Fibroblast of peridontal ligament (primary cell): ENCODE results near the gene RAB43.

Experiments used
- DNase-seq: peaks from one replicate; pipeline ENCODE4 v3.0.0-alpha.2; 2010; ENCODE audit errors: extremely low read depth

The RAB43 gene

DNA sequence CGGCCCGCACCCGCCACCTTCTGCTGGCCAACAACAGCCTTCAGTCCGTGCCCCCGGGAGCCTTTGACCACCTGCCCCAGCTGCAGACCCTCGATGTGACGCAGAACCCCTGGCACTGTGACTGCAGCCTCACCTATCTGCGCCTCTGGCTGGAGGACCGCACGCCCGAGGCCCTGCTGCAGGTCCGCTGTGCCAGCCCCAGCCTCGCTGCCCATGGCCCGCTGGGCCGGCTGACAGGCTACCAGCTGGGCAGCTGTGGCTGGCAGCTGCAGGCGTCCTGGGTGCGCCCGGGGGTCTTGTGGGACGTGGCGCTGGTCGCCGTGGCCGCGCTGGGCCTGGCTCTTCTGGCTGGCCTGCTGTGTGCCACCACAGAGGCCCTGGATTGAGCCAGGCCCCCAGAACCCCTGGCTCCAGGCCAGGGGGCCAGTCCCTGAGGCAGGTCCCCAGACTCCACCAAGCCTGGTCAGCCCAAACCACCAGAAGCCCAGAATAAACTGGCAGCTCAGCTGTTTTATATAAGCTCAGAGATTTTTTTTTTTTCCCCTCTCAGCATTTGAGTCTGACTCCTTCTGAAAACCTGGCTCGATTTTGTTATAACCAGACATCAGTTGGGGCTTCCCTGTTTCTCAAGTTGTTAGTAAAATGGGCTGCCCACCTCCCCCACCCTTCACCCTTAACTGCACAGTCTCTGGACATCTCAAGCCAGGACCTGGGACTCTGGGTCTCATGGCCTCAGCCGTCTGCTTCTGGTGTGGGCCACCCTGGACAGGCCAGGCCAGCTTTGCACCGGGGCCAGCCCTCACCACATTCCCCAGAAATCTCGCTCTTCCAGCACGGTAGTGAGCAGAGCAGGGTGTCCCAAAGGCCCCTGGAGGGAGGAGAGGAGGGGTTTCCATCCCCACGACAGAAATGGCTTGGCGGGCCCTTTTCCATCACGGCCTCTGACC is 59.4 kb downstream of the RAB43 start:
- DNase-seq: no peak

DNA sequence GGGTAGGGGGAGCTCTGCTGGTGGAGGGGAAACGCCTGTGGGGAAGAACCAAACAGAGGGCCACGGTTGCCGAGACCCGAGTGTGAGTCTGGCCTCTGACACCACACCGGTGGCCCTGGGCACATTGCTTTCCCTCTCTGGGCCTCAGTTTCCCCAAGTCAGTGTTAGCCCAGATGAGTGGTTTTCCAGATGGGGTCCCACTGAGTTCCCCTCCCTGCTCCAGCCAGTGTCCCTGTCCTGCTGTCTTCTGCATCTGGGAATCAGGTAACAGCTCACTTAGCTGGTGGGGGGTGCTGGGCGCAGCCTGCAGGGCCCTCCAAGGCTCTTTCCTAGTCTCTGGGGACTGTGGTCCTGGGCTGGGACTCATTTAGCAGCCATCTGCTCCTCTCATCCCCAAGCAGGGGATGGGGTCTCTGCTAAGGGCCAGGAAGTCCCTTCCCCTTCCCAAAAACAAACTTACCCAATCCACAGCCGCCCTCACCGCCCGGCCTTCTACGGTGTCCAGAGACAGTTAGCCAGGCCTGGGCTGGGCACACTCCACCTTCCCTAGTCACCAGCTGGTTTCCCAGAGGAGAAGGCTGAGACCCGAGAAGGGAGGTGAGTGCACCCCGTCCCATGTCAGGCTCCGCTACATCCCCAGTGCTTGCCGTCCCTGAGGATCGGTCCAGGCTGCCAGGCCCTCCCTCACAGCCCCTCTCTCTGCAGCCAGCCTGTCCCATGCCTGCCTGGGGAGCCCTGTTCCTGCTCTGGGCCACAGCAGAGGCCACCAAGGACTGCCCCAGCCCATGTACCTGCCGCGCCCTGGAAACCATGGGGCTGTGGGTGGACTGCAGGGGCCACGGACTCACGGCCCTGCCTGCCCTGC is 60.3 kb downstream of the RAB43 start:
- no peak for DNase-seq

DNA sequence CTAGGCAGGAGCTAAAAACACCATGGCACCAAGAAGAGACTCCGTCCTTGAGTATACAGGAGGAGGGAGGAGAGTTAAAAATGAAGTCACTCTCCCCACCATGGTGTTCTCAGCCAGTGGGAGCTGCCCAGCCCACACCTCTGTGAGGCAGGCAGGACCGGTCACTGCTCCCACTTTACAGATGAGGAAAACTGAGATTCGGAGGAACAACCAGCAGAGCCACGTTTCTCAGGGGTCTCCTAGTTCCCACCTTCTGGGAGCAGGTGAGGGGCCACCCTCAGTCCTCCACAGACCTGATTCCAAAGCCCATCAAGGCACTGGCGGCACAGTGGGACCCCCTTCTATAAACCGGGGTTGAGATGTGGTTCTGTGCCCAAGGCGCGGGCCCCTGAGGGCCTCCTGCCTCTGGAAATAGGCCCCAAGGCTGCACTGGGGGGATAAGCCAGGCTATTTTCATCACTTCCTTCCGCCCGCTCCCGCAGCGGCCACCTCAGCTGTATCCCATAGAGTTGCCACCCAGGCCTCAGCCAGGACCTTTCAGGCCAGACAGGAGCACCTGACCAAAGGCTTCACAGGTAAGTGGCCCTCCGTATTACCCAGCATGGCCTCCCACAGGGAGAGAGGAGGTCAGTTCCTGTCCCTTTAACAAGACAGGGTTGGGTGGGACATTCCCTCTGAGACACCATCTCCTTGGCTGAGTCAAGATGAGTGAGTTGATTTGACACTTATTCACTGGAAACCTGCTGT is 61.2 kb downstream of the RAB43 start, which contains the start of gene GP9:
Gene GP9, plus strand, starts transcription at position 504 of the 747 bp plus-strand sequence. CDS start 961 bp downstream, outside the sequence.
- DNase-seq: no peak

DNA sequence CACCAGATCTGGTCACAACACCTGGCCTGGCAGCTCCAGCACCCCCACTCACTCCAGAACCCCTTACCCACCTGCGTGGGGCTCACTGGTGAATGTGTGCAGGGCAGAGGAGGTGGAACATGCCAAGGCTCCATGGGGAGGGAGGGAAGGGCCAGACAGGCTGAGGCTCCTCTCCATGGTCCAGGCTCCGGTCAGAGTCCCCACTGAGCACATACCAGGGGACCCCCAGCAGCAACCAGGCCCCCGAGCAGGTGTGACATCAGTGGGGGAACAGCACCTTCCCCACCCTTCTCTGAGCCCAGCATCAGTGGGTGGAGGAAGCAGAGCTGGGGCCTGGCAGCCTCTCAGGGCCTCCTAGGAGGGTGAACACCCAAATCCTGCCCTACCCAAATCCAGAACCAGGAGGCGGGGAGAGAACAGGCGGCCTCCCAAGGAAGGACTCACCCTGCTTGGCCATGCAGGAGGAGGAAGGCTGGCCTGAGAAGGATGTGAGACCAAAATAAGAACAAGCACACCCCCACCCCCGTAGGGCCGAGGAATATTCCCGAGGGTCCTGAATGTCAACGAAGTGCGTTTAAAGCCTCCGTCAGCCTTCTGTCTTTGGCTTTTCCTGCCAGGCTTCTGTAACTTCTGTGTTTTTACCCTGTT is 62.2 kb downstream of the RAB43 start:
- no peak for DNase-seq

DNA sequence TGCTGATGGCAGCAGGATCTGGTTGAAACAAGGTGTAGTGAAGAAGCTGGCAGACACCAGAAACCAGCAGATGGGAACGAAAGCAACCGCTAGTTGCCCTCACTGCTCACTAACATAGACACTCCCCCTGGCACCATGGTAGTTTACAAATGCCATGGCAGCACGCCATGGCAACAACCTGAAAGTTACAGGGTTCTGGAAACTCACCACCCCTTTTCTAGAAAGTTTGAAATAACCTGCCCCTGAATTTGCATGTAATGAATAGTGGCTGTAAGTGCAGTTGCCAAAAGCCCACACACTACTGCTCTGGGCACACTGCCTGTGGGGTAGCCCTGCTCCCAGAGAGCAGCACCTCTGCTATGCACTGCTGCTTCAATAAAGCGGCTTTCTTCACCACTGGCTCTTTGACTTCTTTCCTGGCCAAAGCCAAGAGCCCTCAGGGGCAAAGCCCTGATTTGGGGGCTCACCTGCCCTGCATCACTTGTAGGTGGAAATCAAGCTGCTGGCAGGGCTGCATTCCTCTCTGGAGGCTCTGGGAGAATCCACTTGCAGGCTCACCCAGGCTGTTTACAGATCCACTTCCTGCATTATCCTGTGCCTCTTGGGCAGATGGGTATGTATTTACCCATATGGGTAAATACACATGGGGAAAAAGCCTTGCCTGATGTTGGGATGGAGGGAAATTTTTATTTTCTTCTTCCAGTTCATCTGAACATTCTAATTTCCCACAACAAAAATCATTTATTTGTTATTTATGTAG is 63.0 kb downstream of the RAB43 start:
- no peak for DNase-seq

DNA sequence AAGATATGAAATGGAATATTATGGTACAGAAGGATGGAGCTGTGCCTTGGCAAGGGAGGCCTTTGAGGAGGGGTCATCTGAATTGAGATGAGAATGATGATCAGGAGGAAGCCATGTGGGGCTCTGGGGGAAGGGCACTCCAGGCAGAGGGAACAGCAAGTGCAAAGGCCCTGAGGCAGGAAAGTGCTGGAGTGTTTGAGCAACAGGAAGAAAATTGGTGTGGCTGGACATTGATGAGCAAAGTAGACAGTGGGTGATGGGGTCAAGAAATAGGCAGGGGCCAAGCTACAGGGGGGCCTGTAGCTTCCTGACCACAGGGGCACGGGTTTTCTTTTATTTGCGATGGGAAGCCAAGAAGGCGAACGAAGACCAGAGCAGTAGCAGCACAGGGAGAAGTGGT is 64.4 kb downstream of the RAB43 start:
- DNase-seq: no peak

DNA sequence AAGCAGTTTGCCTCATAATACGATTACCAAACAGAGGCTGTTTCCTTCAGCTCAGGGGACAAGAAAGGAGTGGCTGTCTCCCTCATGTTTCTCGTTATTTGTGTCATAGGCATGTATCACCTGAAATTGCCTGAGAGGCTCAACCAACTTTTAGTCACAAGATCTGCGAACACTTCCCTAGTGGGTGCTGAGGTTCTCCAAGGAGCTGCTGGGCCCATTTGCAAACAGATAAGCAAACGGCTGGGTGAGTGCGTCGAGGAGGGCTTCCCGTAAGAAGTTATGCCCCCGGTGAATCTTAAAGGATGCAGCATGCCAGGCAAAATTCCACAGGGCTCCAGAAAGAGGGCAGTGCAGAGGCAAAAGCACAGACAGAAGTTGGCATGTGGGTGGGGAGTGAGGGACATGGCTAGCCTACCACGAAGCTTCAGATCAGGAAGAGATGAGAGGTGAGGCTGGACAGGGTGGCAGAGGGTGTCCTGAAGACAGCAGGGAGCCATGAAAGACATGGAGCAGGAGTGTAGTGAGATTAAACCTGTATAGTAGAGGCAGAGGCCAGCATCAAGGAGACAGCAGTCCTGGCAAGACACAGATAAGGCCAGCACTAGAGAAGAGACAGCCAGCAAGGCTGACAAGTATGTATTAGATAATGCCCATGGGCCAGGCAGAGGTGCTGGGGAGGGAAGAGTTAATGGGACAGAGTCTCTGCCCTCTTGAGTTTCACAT is 65.0 kb downstream of the RAB43 start:
- DNase-seq: no peak

DNA sequence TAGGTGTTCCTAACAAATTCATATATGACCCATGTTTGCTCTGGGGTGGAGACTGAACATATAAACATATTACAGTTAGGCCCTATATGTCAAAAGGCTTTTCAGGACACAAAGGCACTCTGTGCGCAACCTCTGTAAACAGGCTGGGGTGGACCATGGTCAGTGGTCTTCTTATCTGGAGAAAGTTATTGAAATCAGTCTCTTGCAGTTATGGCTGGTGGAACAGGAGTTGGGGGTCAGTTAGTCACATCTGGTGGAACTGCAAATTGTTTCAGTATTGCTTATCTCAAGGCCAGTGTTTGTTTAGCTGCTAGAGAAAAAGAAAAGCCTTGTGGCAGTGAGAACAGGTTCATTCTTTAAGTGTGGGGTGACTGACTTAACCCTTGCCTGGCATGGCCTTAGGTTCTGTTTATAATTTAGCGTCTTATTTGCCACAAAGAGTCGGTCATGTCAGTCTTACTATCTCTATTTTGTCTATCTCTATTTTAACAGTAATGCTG is 66.9 kb downstream of the RAB43 start:
- DNase-seq: no peak

DNA sequence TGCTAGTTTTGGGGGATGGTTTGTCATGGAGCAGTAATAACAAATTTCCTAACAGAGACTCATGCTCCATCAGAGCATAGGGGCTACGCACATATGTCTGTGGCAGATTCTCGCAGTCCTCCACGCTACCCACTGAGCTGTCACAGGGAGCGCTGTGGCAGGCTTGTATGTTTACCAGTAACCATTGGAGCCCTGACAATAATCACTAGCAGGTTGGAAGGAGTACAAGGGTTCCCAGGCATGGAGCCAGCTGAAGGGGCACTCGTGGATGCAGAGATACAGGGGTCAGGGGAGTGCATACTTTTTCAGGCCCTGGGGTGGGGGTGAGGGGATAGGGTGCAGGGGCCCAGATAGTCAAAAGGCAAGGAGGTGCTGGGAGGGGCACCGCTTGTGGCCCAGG is 68.9 kb downstream of the RAB43 start:
- DNase-seq: no peak

DNA sequence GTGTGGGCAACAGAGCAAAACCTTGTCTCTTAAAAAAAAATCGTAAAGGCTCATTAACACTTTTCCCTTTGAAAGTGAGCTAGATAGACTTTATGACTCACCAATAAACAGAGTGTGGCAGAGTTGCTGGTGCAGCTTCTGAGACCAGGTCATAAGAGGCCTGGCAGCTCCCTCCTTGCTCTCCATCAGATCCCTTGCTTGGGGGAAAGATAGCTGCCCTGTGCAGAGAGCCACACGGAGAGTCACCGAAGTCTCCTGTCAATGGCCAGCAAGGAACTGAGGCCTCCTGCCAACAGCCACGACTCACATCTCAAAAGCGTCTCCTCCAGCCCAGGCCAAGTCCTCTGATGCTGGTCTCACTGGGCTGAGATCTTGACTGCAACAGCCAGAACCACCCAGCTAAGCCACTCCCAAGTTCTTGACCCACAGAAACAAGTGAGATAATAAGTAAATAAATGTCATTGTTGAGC is 69.7 kb downstream of the RAB43 start:
- peak; percentile 18 for DNase-seq

DNA sequence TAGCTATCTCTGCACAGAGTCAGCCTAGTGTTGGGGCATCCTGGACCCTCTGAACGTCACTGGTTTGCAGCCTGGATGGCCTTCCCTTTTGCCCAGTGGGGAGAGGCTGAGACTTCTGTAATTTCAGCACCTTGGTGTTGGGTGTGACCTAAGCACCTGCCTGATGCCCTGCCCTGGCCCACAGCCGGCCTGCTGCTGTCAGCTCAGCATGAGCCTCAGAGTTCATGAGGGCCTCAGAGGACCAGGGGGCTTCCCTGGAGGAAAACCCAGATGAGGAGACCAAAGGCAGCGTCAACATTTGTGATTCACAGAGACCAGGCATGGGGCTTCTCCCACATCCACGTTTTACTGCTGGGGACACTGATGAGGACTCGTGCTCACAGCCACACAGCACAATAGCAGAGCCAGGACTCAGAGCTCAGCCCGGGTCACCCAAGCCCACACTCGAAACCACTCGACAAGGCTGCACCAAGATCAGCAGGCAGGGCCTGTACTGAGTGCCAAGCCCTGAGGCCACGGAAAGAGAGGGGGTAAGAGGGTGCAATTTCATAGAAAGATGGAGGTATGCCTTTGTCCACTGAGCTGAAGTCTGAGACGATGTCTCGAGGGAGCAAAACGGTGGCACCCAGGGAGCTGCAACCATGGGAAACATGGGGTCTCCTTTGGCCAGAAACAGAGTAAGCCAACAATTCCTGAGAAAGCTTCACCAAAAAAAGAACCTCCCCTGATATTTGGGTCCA is 70.9 kb downstream of the RAB43 start:
- no peak for DNase-seq

DNA sequence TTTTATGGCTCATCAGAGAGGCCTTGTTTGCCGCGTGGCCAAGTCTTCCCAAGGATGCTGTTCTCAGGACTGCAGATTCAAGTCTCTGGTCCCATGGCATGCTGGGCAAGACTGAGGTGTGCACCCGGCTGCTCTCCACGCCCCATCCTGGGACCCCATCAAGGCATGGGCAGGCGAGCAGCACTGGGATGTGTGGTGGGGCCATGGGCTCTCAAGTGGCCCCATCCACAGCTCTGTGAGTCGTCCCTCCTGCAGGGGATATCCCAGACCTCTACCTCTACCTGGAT is 74.1 kb downstream of the RAB43 start:
- DNase-seq: no peak

DNA sequence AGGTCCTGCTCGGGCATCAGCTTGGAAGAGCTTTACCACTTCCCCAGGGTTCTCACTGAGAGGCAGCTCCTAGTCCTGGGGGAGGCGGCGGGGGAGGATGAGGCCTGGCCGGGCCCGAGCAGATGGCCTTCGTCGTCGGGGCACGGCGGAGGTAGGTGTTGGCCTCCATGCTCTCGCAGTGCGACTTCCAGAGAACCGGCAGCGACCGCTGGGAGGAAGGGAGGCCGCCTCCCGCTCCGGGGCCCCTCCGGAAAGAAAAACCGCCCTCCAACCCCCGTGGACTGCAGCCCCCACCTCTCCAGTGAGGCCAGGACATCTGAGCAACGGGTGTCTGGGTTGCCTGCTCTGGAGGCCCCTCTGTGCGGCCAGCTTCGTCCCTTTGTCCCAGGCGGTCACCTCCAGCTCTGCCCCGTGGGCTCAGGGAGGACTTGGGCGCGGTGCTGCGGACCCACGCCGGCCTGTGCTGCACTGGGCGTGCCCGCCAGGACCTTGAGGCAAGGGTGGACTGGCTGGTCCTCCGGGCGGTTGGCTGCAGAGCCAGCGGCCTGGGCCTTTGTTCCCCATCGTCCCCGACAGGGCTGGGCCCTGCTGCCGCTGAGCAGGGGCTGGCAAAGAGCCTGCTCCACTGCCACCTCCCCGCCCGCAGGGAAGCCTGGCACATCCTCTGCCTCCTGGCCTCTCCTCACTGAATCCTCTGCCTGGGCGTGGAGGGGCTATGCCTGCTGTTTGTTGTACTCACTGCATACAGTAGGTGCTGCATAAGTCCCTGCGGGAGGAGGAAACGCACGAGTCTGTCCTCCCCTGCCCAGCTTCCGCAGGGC is 74.7 kb downstream of the RAB43 start:
- no peak for DNase-seq

DNA sequence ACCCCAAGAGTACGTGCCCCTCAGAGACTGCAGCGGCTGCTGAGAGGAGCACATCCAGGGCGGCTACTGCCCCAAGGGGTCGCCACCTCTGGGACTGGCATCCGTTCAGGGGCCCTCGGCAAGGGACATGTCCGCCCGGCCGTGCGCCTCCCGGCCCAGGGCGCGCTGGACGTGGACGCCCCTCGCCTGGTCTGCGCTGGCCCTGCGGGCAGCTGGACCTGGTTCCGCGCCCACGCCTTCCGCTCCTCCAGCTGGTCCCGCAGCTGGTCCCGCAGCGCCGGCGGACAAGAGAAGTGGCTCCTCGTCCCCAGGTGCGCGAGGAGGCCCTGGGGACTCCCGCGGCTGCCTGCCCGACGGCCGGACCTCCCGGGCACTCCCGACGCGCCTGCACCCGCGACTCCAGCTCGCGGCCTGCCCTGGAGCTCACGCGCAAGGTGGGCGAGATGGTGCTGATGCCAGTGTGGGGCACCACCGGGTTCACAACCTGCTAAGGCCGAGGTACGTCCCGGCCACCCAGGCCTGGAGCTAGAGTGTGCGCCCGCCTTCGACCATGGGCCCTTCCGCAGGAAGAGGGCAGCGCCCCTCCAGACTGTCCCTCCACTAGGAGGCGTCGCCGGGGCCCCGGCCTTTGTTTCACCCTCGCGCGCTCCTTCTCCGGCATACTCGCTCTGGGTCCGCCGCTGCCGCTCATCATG is 75.4 kb downstream of the RAB43 start:
- DNase-seq: no peak

DNA sequence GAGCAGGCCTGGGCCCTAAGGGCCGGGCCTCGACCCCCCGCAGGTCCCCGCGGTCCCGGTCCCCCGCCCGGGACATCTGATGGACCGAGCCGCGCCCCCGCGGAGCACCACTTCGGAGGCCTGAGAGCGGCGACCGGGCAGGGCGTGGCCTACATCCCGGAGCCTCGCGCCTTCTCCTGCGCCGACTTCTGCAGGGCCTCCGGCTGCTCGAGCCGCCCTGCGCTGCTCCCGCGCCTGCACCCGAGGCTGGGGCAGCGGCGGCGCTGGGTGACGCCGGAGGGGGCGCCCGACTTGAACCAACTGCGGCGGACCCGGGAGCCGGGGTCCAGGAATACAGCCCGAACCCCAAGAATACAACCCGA is 75.9 kb downstream of the RAB43 start:
- DNase-seq: no peak

DNA sequence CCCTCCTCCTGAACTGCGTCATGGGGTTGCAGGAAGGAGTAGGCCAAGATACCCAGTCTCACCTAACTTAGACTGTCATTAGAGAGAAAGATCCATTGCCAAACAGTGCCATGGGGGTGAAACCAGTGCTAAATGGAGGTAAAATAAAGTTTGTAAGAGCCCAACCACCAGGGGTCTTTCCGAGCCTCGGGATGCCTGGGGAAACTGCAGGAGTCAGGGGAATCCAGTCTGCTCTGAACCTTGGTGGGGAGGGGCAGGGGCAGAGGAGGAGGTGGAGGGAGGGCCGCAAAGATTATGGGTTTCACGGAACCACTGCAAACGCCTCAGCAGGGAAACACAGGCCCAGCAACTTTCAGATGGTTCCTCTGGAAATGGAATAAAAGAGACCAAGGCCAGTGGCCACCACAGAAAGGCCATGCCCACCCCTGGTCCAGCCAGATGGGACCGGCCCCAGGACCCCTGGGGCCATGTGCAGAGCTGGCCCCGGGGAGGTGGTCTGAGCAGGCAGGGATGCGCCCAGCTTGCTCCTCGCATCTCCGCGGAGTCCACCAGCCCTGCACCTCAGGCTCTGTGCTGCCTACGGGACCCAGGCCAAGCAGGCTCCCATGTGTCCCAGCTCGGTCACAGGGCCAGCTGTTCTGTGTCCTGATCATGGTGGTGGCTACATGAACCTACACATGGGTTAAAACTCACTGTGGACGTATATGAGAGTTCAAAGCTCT is 80.9 kb downstream of the RAB43 start:
- no peak for DNase-seq

DNA sequence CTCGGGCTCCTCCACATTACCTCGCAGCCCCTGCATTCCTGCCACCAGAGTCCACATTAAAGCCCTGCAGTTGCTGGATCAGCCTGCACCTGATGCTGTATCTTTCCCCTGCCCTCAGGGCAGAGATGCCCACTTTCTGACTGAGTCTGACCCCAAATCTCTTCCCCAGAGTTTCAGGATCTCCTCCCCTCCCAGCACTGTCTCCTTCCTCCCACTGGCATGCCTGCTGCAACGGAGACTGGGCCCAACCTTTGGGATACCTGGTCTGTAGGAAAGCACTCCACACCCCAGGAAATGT is 81.6 kb downstream of the RAB43 start:
- no peak for DNase-seq
